Prostate gland (tissue), 2 donors: ENCODE measurements around the gene ZC3HAV1.

Experiments used
- POLR2A ChIP-seq: fragments of 450-650 bp; IDR thresholded peaks from one replicate; pipeline ENCODE4 v1.6.1; 2016; ENCODE audit warnings: antibody characterized with exemption, mild to moderate bottlenecking
- POLR2AphosphoS5 ChIP-seq: sonication (generic); formaldehyde crosslinking; IDR thresholded peaks from one replicate; pipeline ENCODE4 v1.6.1; 2017; ENCODE audit warnings: antibody characterized with exemption
- TF ChIP-seq, protein P1 (sequence below), 4 experiments: fragments of 200-600 bp in 2 of 4; fragments of 450-650 bp in 2 of 4; sonication (generic) in 2 of 4; IDR thresholded peaks; 1 replicate in 3 of 4; 2 replicates in 1 of 4; pipeline ENCODE4 v1.5.1; 2016 to 2019; ENCODE audit warnings: antibody characterized with exemption in 4 of 4, mild to moderate bottlenecking in 2 of 4, moderate library complexity in 2 of 4

GRCh38 chr7:139139150-139139549 is 29.6 kb upstream of the ZC3HAV1 start:
- TF ChIP-seq, protein P1, sequence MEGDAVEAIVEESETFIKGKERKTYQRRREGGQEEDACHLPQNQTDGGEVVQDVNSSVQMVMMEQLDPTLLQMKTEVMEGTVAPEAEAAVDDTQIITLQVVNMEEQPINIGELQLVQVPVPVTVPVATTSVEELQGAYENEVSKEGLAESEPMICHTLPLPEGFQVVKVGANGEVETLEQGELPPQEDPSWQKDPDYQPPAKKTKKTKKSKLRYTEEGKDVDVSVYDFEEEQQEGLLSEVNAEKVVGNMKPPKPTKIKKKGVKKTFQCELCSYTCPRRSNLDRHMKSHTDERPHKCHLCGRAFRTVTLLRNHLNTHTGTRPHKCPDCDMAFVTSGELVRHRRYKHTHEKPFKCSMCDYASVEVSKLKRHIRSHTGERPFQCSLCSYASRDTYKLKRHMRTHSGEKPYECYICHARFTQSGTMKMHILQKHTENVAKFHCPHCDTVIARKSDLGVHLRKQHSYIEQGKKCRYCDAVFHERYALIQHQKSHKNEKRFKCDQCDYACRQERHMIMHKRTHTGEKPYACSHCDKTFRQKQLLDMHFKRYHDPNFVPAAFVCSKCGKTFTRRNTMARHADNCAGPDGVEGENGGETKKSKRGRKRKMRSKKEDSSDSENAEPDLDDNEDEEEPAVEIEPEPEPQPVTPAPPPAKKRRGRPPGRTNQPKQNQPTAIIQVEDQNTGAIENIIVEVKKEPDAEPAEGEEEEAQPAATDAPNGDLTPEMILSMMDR (IDR thresholded peaks at IDR 0.05) = no peak
- TF ChIP-seq POLR2A (no peak), POLR2AphosphoS5 (no peak)
